GM23248 (cell line): ENCODE measurements around the gene CHRNA9.

ENCODE experiments used
- EZH2 ChIP-seq: fragments of 200-600 bp; sonication (generic); IDR thresholded peaks from 2 replicates; pipeline ENCODE4 v1.6.1; 2018; ENCODE audit warnings: antibody characterized with exemption, mild to moderate bottlenecking; ENCODE audit not compliant: insufficient read depth, poor library complexity, severe bottlenecking
- EZH2phosphoT487 ChIP-seq: fragments of 200-600 bp; sonication (generic); IDR thresholded peaks from 2 replicates; pipeline ENCODE4 v1.6.1; 2018; ENCODE audit warnings: antibody characterized with exemption, moderate library complexity, mild to moderate bottlenecking, low read depth; ENCODE audit not compliant: insufficient read depth

DNA sequence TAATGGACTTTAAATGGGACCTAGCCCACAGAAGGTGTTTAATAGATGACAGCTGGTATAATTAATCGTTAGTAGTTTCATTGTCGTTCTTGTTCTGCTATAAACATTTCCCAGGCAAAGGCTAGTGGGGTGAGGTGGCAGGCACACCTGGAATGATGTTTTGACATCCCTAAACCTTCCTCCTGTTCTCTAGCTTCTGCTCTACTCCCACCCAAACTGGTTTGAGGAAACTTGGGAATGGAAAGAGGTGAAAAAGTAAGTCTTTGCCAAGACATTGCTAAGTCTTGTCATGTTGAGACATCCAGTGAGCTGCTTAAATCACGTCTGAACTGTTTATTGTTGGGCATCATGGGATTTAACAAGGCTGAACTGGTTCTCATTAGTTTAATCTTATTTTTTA, 37.5 kb downstream of the CHRNA9 start:
- no peak for TF ChIP-seq EZH2phosphoT487
- TF ChIP-seq EZH2, result no peak
